ENCODE data around the gene RILP.

The RILP gene

DNA sequence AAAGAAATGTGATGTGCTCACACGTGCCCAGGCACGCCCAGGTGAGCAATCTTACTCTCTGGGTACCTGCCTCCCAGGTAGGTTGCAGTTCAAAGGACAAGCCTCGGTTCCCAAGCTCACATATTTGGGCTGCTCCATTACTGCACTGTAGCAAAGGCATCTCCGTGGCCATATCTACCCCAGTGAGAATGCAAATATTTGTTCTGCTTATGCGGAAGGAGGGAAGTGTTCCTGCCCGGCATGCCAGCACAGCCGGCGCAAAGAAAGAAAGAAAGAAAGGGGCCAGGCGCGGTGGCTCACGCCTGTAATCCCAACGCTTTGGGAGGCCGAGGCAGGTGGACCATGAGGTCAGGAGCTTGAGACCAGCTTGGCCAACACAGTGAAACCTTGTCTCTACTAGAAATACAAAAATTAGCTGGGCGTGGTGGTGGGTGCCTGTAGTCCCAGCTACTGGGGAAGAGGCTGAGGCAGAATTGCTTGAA, 51.8 kb downstream of the RILP start:
- no peak for DNase-seq (ENCODE audit: low read depth)

Measured in stimulated activated CD8-positive, alpha-beta memory T cell treated with anti-CD3 and anti-CD28 coated beads, Interleukin-12 subunit alpha, Interleukin-12 subunit beta, amount 100 ng/mL, for 1 hour (primary cell).